HG03175 (cell line): ENCODE data around the gene IL17C.
A peak's percentile ranks its signal among the peaks of the same experiment; 100 is the strongest.

Source experiments
- ATAC-seq: cut with Tn5 transposase; IDR thresholded peaks from one replicate; pipeline ENCODE4 v1.9.1; 2021; ENCODE audit warnings: mild to moderate bottlenecking, moderate library complexity; ENCODE audit not compliant: unreplicated experiment

Gene IL17C

GRCh38 chr16:88680554-88681083 lies 42.2 kb downstream of the IL17C start:
- ATAC-seq, result no peak

- ATAC-seq, result peak; percentile 4
Measured at GRCh38 chr16:88681084-88681680, 42.8 kb downstream of the IL17C start.

GRCh38 chr16:88681709-88682451 lies 43.5 kb downstream of the IL17C start:
- peak; percentile 79 for ATAC-seq

- no peak for ATAC-seq
Measured at GRCh38 chr16:88684569-88685155, 46.3 kb downstream of the IL17C start.

- ATAC-seq, result no peak
Measured at GRCh38 chr16:88685156-88686061, 47.0 kb downstream of the IL17C start.

- no peak for ATAC-seq
Measured at GRCh38 chr16:88686062-88686438, 47.7 kb downstream of the IL17C start.

- ATAC-seq, result peak; percentile 76
Measured at GRCh38 chr16:88686439-88687253, 48.3 kb downstream of the IL17C start, which contains the start of gene SNAI3. Gene SNAI3 (minus strand): TSS chr16:88686507. CDS start chr16:88686406, 101 bp downstream.

GRCh38 chr16:88687254-88687576 lies 48.8 kb downstream of the IL17C start:
- ATAC-seq, result no peak

GRCh38 chr16:88687676-88688012 lies 49.3 kb downstream of the IL17C start:
- ATAC-seq, result no peak

- ATAC-seq, result no peak
Measured at GRCh38 chr16:88688013-88688778, 49.8 kb downstream of the IL17C start.
